Myocyte (in vitro differentiated cells): Measurements from ENCODE around the gene HMGB1. TPM values are rescaled to one million over a fixed set of nuclear protein-coding genes. Genes with fewer than 3 reads are reported as not detected.

ENCODE experiments used
- total RNA-seq: library from RNA; depleted of rRNA; stranded (reverse); fragments of >200 nt; gene quantifications from 2 replicates; pipeline ENCODE4 v1.2.3, GENCODE V29; 2014

Gene HMGB1
- total RNA-seq, 1 donor from 2014 or later = 229 TPM

Other genes with a start within 250 kb of the HMGB1 start
- gene KATNAL1, start 158.4 kb downstream of the HMGB1 start, total RNA-seq = 17.8 and 18.1 TPM in 2 replicates
- not detected in 2 replicates for gene UBE2L5, start 43.4 kb downstream of the HMGB1 start, total RNA-seq
- gene USPL1, start 152.0 kb upstream of the HMGB1 start, total RNA-seq = 18.0 and 18.2 TPM in 2 replicates